Sigmoid colon (tissue), 7 donors: ENCODE data around the gene STAG1. TPM values are rescaled to one million over a fixed set of nuclear protein-coding genes. Genes with fewer than 3 reads are reported as not detected.

Experiments
- DNase-seq: peaks from one replicate; pipeline ENCODE4 v3.0.0-alpha.2; 2019
- H3K27ac ChIP-seq, 4 donors: fragments of 200-600 bp; sonication (generic); one replicate each; pipeline ENCODE4 v1.5.1; 2016 to 2019; ENCODE audit warnings: mild to moderate bottlenecking in 1 of 4
- H3K27me3 ChIP-seq, 3 donors: fragments of 200-600 bp; sonication (generic); one replicate each; pipeline ENCODE4 v1.5.1; 2019; ENCODE audit warnings: mild to moderate bottlenecking in 1 of 3
- H3K36me3 ChIP-seq, 4 donors: fragments of 200-600 bp; sonication (generic); one replicate each; pipeline ENCODE4 v1.5.1; 2016 to 2019
- H3K4me1 ChIP-seq, 4 donors: fragments of 200-600 bp; sonication (generic); one replicate each; pipeline ENCODE4 v1.5.1; 2017 to 2019
- H3K4me3 ChIP-seq, 4 donors: fragments of 200-600 bp; sonication (generic); one replicate each; pipeline ENCODE4 v1.5.1; 2017 to 2019; ENCODE audit warnings: mild to moderate bottlenecking in 2 of 4, moderate library complexity in 1 of 4
- H3K9me3 ChIP-seq, 4 donors: fragments of 200-600 bp in 3 of 4; sonication (generic) in 3 of 4; one replicate each; pipeline versions ENCODE4 v1.5.1 to v1.6.1; 2013 to 2019
- EP300 ChIP-seq, 4 donors: sonication (generic); formaldehyde crosslinking; IDR thresholded peaks; one replicate each; pipeline ENCODE4 v1.6.1; 2017; ENCODE audit warnings: antibody characterized with exemption in 4 of 4
- POLR2A ChIP-seq, 2 donors: fragments of 450-650 bp; IDR thresholded peaks; one replicate each; pipeline ENCODE4 v1.6.1; 2016; ENCODE audit warnings: antibody characterized with exemption in 2 of 2, mild to moderate bottlenecking in 2 of 2, moderate library complexity in 2 of 2
- POLR2AphosphoS5 ChIP-seq, 4 donors: sonication (generic); formaldehyde crosslinking; IDR thresholded peaks; one replicate each; pipeline ENCODE4 v1.6.1; 2017; ENCODE audit warnings: antibody characterized with exemption in 4 of 4
- WGBS, 2 donors: extraction: QIAGEN DNeasy Blood & Tissue Kit; methylation state at CpG; one replicate each; pipeline ENCODE4 v1.1.7; 2013; 5-methylcytosine and 5-hydroxymethylcytosine counted together
- intact Hi-C: fragments of 100-400 bp; cut with DNase I; formaldehyde crosslinking; loops from one replicate; pipeline ENCODE4 v1.15.1; 2023
- polyA plus RNA-seq, 3 donors: library from polyadenylated mRNA; stranded (reverse); fragments of 200-250 nt; gene quantifications; one replicate each; pipeline ENCODE4 v1.2.3, GENCODE V29; 2013
- total RNA-seq, 4 donors: library from RNA; depleted of rRNA; stranded (reverse); fragments of >200 nt; gene quantifications; one replicate each; pipeline ENCODE4 v1.1.0, GENCODE V29; 2016
- TF ChIP-seq, protein P1 (sequence below), 4 experiments: fragments of 450-650 bp in 3 of 4; fragments of 200-600 bp in 1 of 4; IDR thresholded peaks; one replicate each; pipeline ENCODE4 v1.5.1; 2016 to 2019; ENCODE audit warnings: antibody characterized with exemption in 4 of 4, mild to moderate bottlenecking in 3 of 4, moderate library complexity in 2 of 4
- donor health status: healthy with polysubstance abuse.
- donor health status: Bipolar disorder and iron deficiency.
- donor health status: healthy.

The STAG1 gene
- total and polyA plus RNA-seq, 7 donors: 12.0 to 52.8 (median 37.3) TPM

DNA sequence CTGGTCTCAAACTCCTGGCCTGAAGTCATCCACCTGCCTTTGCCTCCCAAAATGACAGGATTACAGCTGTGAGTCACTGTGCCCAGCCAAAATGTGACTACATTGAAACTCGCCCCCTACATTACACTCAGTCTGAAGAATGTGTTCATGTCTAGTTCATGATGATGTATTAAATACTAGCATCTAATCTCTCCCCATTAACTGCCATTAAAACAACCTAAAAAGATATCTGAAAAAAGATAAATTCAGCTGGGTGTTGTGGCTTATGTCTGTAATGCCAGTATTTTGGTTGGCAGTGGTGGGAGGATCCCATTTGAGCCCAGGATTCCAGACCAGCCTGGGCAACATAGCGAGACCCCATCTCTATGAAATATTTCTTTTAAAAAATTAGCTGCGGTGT, 342.6 kb downstream of the STAG1 start:
- Histone ChIP-seq H3K36me3 (peaks cover 0 to 3% (median 0%) of the 10 kb centered on the region in 4 donors), H3K4me3 (no peak overlapping the region), H3K9me3 (no peaks in the 10 kb centered on the region), H3K27me3 (no peaks in the 10 kb centered on the region), H3K27ac (no peak overlapping the region), H3K4me1 (no peaks in the 10 kb centered on the region)
- DNase-seq: no peak
- intact Hi-C loops: no loop called here
- TF ChIP-seq POLR2AphosphoS5 (IDR thresholded peaks at IDR 0.05) (no peak), POLR2A (IDR thresholded peaks at IDR 0.05) (no peak), EP300 (IDR thresholded peaks at IDR 0.05) (no peak)
- TF ChIP-seq, protein P1, sequence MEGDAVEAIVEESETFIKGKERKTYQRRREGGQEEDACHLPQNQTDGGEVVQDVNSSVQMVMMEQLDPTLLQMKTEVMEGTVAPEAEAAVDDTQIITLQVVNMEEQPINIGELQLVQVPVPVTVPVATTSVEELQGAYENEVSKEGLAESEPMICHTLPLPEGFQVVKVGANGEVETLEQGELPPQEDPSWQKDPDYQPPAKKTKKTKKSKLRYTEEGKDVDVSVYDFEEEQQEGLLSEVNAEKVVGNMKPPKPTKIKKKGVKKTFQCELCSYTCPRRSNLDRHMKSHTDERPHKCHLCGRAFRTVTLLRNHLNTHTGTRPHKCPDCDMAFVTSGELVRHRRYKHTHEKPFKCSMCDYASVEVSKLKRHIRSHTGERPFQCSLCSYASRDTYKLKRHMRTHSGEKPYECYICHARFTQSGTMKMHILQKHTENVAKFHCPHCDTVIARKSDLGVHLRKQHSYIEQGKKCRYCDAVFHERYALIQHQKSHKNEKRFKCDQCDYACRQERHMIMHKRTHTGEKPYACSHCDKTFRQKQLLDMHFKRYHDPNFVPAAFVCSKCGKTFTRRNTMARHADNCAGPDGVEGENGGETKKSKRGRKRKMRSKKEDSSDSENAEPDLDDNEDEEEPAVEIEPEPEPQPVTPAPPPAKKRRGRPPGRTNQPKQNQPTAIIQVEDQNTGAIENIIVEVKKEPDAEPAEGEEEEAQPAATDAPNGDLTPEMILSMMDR (IDR thresholded peaks at IDR 0.05): no peak
- 95 to 97% methylated on average over 3 of the region's 3 CpGs for WGBS, 2 donors

DNA sequence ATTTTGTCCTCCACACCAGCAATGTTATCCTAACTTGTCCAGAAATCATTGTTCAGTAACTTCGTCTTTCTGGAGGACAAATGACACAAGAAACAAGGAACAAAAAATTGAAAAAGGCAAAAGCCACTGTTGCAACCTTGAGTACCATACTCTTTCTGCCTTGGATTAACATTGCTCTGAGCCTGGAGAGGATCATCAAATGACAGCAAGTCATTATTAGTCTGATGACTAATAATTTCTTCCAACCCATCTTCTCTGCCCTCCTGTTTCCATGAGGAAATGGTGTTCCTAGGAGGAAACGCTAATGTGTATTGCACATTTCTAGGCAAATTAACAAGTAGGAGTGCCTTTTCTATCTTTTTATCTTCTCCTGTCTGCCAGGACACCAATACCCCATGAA, 348.1 kb downstream of the STAG1 start:
- Histone ChIP-seq H3K27me3 (no peaks in the 10 kb centered on the region), H3K36me3 (peaks cover 0 to 17% (median 0%) of the 10 kb centered on the region in 4 donors), H3K9me3 (no peaks in the 10 kb centered on the region), H3K4me1 (no peaks in the 10 kb centered on the region), H3K27ac (no peak overlapping the region), H3K4me3 (no peak overlapping the region)
- no peak for TF ChIP-seq POLR2A (IDR thresholded peaks at IDR 0.05)
- TF ChIP-seq, protein P1 (IDR thresholded peaks at IDR 0.05): no peak
- TF ChIP-seq POLR2AphosphoS5 (IDR thresholded peaks at IDR 0.05): no peak
- no peak for TF ChIP-seq EP300 (IDR thresholded peaks at IDR 0.05)
- intact Hi-C loops: no loop called here
- 92 to 93% methylated on average over 2 of the region's 2 CpGs for WGBS, 2 donors
- no peak for DNase-seq

DNA sequence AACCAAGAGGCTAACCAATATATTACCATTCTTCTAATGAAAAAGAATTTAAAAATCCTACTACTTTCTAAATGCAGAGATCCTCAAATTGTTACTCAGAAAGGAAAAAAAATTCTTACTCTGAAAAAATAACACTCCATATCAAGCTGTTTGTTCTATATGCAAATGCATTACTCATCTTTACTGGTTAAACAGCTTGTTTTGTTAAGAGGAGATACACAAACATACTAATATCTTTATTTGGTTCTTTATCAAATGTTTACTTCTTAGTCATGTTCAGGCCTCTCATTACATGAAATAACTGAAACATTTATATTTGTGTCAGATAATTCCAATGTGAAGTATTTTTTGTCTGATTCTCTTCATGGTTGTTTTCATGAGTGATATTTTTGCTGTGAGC, 355.3 kb downstream of the STAG1 start:
- TF ChIP-seq, protein P1 (IDR thresholded peaks at IDR 0.05): no peak
- no peak for TF ChIP-seq EP300 (IDR thresholded peaks at IDR 0.05)
- TF ChIP-seq POLR2AphosphoS5 (IDR thresholded peaks at IDR 0.05): no peak
- TF ChIP-seq POLR2A (IDR thresholded peaks at IDR 0.05): no peak
- intact Hi-C loops: no loop called here
- Histone ChIP-seq H3K36me3 (peaks cover 0 to 16% (median 4%) of the 10 kb centered on the region in 4 donors), H3K9me3 (no peaks in the 10 kb centered on the region), H3K27ac (no peak overlapping the region), H3K4me1 (no peaks in the 10 kb centered on the region), H3K4me3 (no peak overlapping the region), H3K27me3 (no peaks in the 10 kb centered on the region)
- no peak for DNase-seq

DNA sequence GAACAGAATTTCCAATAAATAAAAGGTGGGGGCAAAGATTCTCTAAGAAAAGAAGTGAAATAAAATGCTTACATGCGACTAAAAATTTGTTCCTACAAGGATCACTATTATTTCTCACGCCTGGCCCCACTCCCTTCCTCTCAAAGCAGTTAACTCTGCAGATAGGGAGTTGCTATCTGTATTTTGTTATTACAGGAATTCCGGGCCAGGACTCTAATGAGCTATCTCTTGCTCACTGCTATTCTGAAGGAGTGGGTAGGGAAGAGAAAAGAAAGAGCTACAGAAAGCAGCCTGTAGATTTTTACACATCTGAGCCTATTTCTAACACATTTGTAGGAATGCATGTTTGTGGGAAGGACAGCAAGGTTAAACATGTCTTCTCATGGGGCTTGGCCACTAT, 361.6 kb downstream of the STAG1 start:
- intact Hi-C loops: loop anchor here (2.0 kb wide), 2 partner anchors 362 to 624 kb away; partner anchors contain the start of gene STAG1
- no peak for DNase-seq
- WGBS, 2 donors: 79 to 89% methylated on average over 3 of the region's 3 CpGs
- Histone ChIP-seq H3K27me3 (no peaks in the 10 kb centered on the region), H3K9me3 (no peaks in the 10 kb centered on the region), H3K36me3 (no peaks in the 10 kb centered on the region), H3K4me3 (no peak overlapping the region), H3K27ac (no peak overlapping the region), H3K4me1 (peaks cover 0 to 15% (median 5%) of the 10 kb centered on the region in 4 donors)
- TF ChIP-seq, protein P1 (IDR thresholded peaks at IDR 0.05): no peak
- TF ChIP-seq POLR2AphosphoS5 (IDR thresholded peaks at IDR 0.05) (no peak), EP300 (IDR thresholded peaks at IDR 0.05) (no peak), POLR2A (IDR thresholded peaks at IDR 0.05) (no peak)

DNA sequence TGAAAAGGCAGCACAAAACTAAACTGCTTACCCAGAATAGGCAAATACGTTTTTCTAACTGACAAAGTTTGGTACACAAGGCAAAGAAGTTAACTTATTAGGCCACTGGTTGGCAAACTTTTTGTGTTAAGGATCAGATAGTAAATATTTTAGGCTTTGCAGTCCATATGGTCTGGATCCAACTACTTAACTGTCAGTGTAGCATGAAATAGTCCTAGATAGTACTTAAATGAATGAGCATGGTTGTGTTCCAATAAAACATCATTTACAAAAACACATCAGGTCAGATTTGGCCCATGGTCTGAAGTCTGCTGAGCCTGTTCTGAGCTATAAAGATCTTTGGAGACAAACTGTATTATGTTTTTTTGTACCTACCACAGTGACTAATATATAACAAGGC, 365.1 kb downstream of the STAG1 start:
- no peaks in the 10 kb centered on the region for H3K9me3 ChIP-seq
- no peaks in the 10 kb centered on the region for H3K36me3 ChIP-seq
- peaks cover 0 to 15% (median 5%) of the 10 kb centered on the region in 4 donors for H3K4me1 ChIP-seq
- TF ChIP-seq EP300 (IDR thresholded peaks at IDR 0.05) (no peak), POLR2AphosphoS5 (IDR thresholded peaks at IDR 0.05) (peak in 1 of 4 donors; percentile 8)
- 61 to 72% methylated on average over 1 of the region's 1 CpG for WGBS, 2 donors
- no peaks in the 10 kb centered on the region for H3K27me3 ChIP-seq
- intact Hi-C loops: no loop called here
- no peak for DNase-seq
- H3K27ac ChIP-seq: peak overlapping the region in 1 of 4 donors; percentile 15
- H3K4me3 ChIP-seq: no peak overlapping the region
